GM12878 (cell line): Measurements from ENCODE around the gene CD72. TPM values are rescaled to one million over a fixed set of nuclear protein-coding genes. Genes with fewer than 3 reads are reported as not detected.

Source experiments
- BRCA1 ChIP-seq: IDR thresholded peaks from 2 replicates; pipeline ENCODE4 v1.6.1; 2011; ENCODE audit warnings: low read depth, low read length, improper control_type of control experiment
- CTCF ChIP-seq, 3 experiments: IDR thresholded peaks in 2 of 3; conservative IDR thresholded peaks in 1 of 3; 2 replicates each; pipeline ENCODE4 v1.5.1; 2011; ENCODE audit warnings: low read depth in 3 of 3, low read length in 3 of 3, mild to moderate bottlenecking in 3 of 3, control low read depth in 2 of 3, moderate library complexity in 2 of 3, inconsistent platforms in 1 of 3, mixed read lengths in 1 of 3; ENCODE audit not compliant: control insufficient read depth in 2 of 3, insufficient read depth in 1 of 3; ENCODE audit errors: extremely low read depth in 1 of 3
- E2F8 ChIP-seq: fragments of 450-650 bp; IDR thresholded peaks from 2 replicates; pipeline ENCODE4 v1.6.1; 2018; ENCODE audit warnings: mild to moderate bottlenecking, low read depth, moderate library complexity; ENCODE audit not compliant: partially characterized antibody
- HDAC2 ChIP-seq: fragments of 200-600 bp; sonication (generic); IDR thresholded peaks from 2 replicates; pipeline ENCODE4 v1.6.1; 2017
- HDAC6 ChIP-seq: fragments of 200-600 bp; sonication (generic); IDR thresholded peaks from one replicate; pipeline ENCODE4 v1.8.0; 2017; ENCODE audit warnings: antibody characterized with exemption; ENCODE audit not compliant: unreplicated experiment
- IRF4 ChIP-seq: IDR thresholded peaks from 2 replicates; pipeline ENCODE4 v1.6.1; 2011; ENCODE audit warnings: low read depth, low read length
- IRF5 ChIP-seq: fragments of 450-650 bp; IDR thresholded peaks from 2 replicates; pipeline ENCODE4 v1.6.1; 2017; ENCODE audit warnings: borderline replicate concordance
- JUND ChIP-seq: IDR thresholded peaks from 2 replicates; pipeline ENCODE4 v1.6.1; 2012; ENCODE audit warnings: low read depth, mild to moderate bottlenecking, low read length, improper control_type of control experiment, moderate library complexity
- LARP7 ChIP-seq: fragments of 450-650 bp; IDR thresholded peaks from 2 replicates; pipeline ENCODE4 v1.6.1; 2017; ENCODE audit warnings: mild to moderate bottlenecking
- MEF2A ChIP-seq: IDR thresholded peaks from 2 replicates; pipeline ENCODE4 v1.6.1; 2011; ENCODE audit warnings: low read depth, mild to moderate bottlenecking, low read length, moderate library complexity; ENCODE audit not compliant: insufficient read depth
- MYB ChIP-seq: fragments of 150-350 bp; IDR thresholded peaks from 2 replicates; pipeline ENCODE4 v1.6.1; 2014; ENCODE audit warnings: mild to moderate bottlenecking, low read depth, low read length, borderline replicate concordance
- NFIC ChIP-seq: IDR thresholded peaks from 2 replicates; pipeline ENCODE4 v1.6.1; 2012; ENCODE audit warnings: low read depth, mild to moderate bottlenecking, inconsistent platforms, low read length, moderate library complexity
- NFYA ChIP-seq: IDR thresholded peaks from 2 replicates; pipeline ENCODE4 v1.6.1; 2011; ENCODE audit warnings: low read depth, mild to moderate bottlenecking, low read length, improper control_type of control experiment, borderline replicate concordance
- NR2C1 ChIP-seq: fragments of 450-650 bp; IDR thresholded peaks from 2 replicates; pipeline ENCODE4 v1.6.1; 2017; ENCODE audit warnings: antibody characterized with exemption, mild to moderate bottlenecking, moderate library complexity
- RAD21 ChIP-seq: IDR thresholded peaks from 2 replicates; pipeline ENCODE4 v1.6.1; 2011; ENCODE audit warnings: mild to moderate bottlenecking, low read depth, low read length, moderate library complexity; ENCODE audit not compliant: insufficient read depth
- RB1 ChIP-seq: fragments of 450-650 bp; formaldehyde crosslinking; IDR thresholded peaks from 2 replicates; pipeline ENCODE4 v1.6.1; 2017; ENCODE audit warnings: mild to moderate bottlenecking, borderline replicate concordance
- RELA ChIP-seq: fragments of 450-650 bp; IDR thresholded peaks from 2 replicates; pipeline ENCODE4 v1.8.0; 2014; ENCODE audit warnings: borderline replicate concordance; ENCODE audit not compliant: partially characterized antibody
- SMAD5 ChIP-seq: IDR thresholded peaks from 2 replicates; pipeline ENCODE4 v1.6.1; 2016; ENCODE audit warnings: antibody characterized with exemption, low read depth
- SMARCA5 ChIP-seq: fragments of 450-650 bp; IDR thresholded peaks from 2 replicates; pipeline ENCODE4 v1.6.1; 2017; ENCODE audit warnings: mild to moderate bottlenecking
- STAT1 ChIP-seq: fragments of 450-650 bp; conservative IDR thresholded peaks from 2 replicates; pipeline ENCODE4 v1.6.1; 2014; ENCODE audit warnings: antibody characterized with exemption, mild to moderate bottlenecking
- STAT3 ChIP-seq: IDR thresholded peaks from 2 replicates; pipeline ENCODE4 v1.6.1; 2011; ENCODE audit warnings: low read depth, low read length, improper control_type of control experiment
- TCF12 ChIP-seq: IDR thresholded peaks from 2 replicates; pipeline ENCODE4 v1.6.1; 2011; ENCODE audit warnings: low read depth, mild to moderate bottlenecking, low read length
- ZNF24 ChIP-seq: fragments of 450-650 bp; IDR thresholded peaks from 2 replicates; pipeline ENCODE4 v1.6.1; 2017; ENCODE audit warnings: antibody characterized with exemption, mild to moderate bottlenecking
- ZNF622 ChIP-seq: fragments of 450-650 bp; IDR thresholded peaks from 2 replicates; pipeline ENCODE4 v1.6.1; 2017; ENCODE audit warnings: mild to moderate bottlenecking, inconsistent platforms
- polyA plus RNA-seq, 11 experiments: library from polyadenylated mRNA; depleted of rRNA in 4 of 11; unstranded in 6 of 11; stranded (reverse) in 5 of 11; fragments of >200 nt; fragmentation: Nextera tagmentation in 4 of 11; fragmentation: Illumina TruSeq in 1 of 11; extraction: Ambion mirVana in 4 of 11; extraction: Trizol in 1 of 11; gene quantifications; 1 replicate in 1 of 11; 2 replicates in 10 of 11; pipeline versions ENCODE4 v1.2.1 to v1.2.3, GENCODE V29; 2011 to 2016; ENCODE audit warnings: inconsistent platforms in 2 of 11, missing spikeins in 2 of 11, low read depth in 1 of 11
- total RNA-seq, 4 experiments: library from RNA; depleted of rRNA in 3 of 4; stranded (reverse); fragments of >200 nt in 3 of 4; fragmentation: Illumina TruSeq in 1 of 4; extraction: Trizol in 1 of 4; gene quantifications; 2 replicates each; pipeline versions ENCODE4 v1.2.1 to v1.2.3, GENCODE V29; 2013 to 2021

The CD72 gene
- total and polyA plus RNA-seq, 10 of the 15 experiments (the other 5 are each of a cell fraction or from before 2014, with no cell fraction given): 2.1 to 14.2 (median 4.4) TPM

GRCh38 chr9:35658137-35658967 is 40.1 kb upstream of the CD72 start, which contains the start of gene CCDC107 (continued):
- TF ChIP-seq TCF12 (0 out of 2 replicates have a peak, but pooled peaks have one; percentile 14), NFYA (no peak), IRF5 (no peak), STAT3 (no peak), HDAC2 (no peak), STAT1 (no peak), ZNF622 (no peak), E2F8 (no peak), ZNF24 (peak; percentile 9; the same call in 1 of the 2 replicates), NR2C1 (no peak), RAD21 (peak; percentile 58), MEF2A (no peak), MYB (no peak), BRCA1 (no peak), SMAD5 (no peak), IRF4 (no peak), RB1 (no peak; the same call in 1 of the 2 replicates), LARP7 (peak; percentile 96), SMARCA5 (peak; percentile 94), CTCF (IDR thresholded peaks at IDR 0.05 in 2 of 3, conservative IDR thresholded peaks at IDR 0.05 in 1 of 3; ENCODE audit: control insufficient read depth in 2 of 3, extremely low read depth in 1 of 3, insufficient read depth in 1 of 3, low read depth in 3 of 3, low read length in 3 of 3) (peak; percentile 47 to 76 (median 64)), NFIC (no peak), RELA (no peak), HDAC6 (no peak), JUND (no peak)
